PC-9 (cell line): Measurements from ENCODE around the gene ABCG4. TPM values are rescaled to one million over a fixed set of nuclear protein-coding genes. Genes with fewer than 3 reads are reported as not detected.

Experiments
- BruUV-seq: library from RNA; stranded (reverse); fragments of 400-500 nt; replicated peaks from 2 replicates; lab custom pipeline; 2021; lab: Mats Ljungman, UMichigan
- CTCF ChIA-PET: fragments of 300-600 bp; sonication (Branson Sonifier 250); formaldehyde crosslinking; loops from one replicate; lab custom pipeline; 2022; ENCODE audit warnings: antibody characterized with exemption; lab: Charles Lee
- POLR2A ChIA-PET: fragments of 300-600 bp; sonication (Branson Sonifier 250); formaldehyde crosslinking; loops from one replicate; lab custom pipeline; 2022; ENCODE audit warnings: antibody characterized with exemption; ENCODE audit not compliant: unreplicated experiment; lab: Charles Lee
- DNase-seq, 2 experiments: peaks; one replicate each; pipeline versions ENCODE4 v3.0.0 to v3.0.0-alpha.2; 2015 to 2022; ENCODE audit warnings: mixed read lengths in 1 of 2
- H2AFZ ChIP-seq: fragments of 200-600 bp; sonication (generic); 2 replicates; pipeline ENCODE4 v1.8.1; 2017; ENCODE audit warnings: antibody characterized with exemption
- H3F3A ChIP-seq: fragments of 200-600 bp; sonication (generic); 2 replicates; pipeline ENCODE4 v1.8.1; 2017; ENCODE audit warnings: antibody characterized with exemption, mild to moderate bottlenecking, low read depth; ENCODE audit not compliant: insufficient read depth
- H3K27ac ChIP-seq: fragments of 200-600 bp; sonication (generic); 2 replicates; pipeline ENCODE4 v1.6.1; 2016; ENCODE audit warnings: mixed run types
- H3K27me3 ChIP-seq: fragments of 200-600 bp; sonication (generic); 2 replicates; pipeline ENCODE4 v1.6.1; 2016; ENCODE audit warnings: low read depth, mixed run types; ENCODE audit not compliant: insufficient read depth
- H3K36me3 ChIP-seq: fragments of 200-600 bp; sonication (generic); 2 replicates; pipeline ENCODE4 v1.6.1; 2016; ENCODE audit warnings: low read depth, mixed run types
- H3K4me1 ChIP-seq: fragments of 200-600 bp; sonication (generic); replicated peaks from 2 replicates; pipeline ENCODE4 v1.6.1; 2016; ENCODE audit warnings: mixed run types; ENCODE audit not compliant: insufficient read depth
- H3K4me2 ChIP-seq: fragments of 200-600 bp; sonication (generic); 2 replicates; pipeline ENCODE4 v1.6.1; 2017; ENCODE audit warnings: mixed run types
- H3K4me3 ChIP-seq: fragments of 200-600 bp; sonication (generic); 2 replicates; pipeline ENCODE4 v1.6.1; 2016; ENCODE audit warnings: mixed run types
- H3K79me2 ChIP-seq: fragments of 200-600 bp; sonication (generic); 2 replicates; pipeline ENCODE4 v1.6.1; 2017; ENCODE audit warnings: low read depth, mixed run types
- H3K9me2 ChIP-seq: fragments of 200-600 bp; sonication (generic); 2 replicates; pipeline ENCODE4 v1.8.1; 2017; ENCODE audit warnings: mild to moderate bottlenecking; ENCODE audit not compliant: insufficient read depth
- H3K9me3 ChIP-seq: fragments of 200-600 bp; sonication (generic); 2 replicates; pipeline ENCODE4 v1.8.1; 2016; ENCODE audit warnings: low read depth; ENCODE audit not compliant: insufficient read depth
- H4K20me1 ChIP-seq: fragments of 200-600 bp; sonication (generic); 2 replicates; pipeline ENCODE4 v1.8.1; 2017; ENCODE audit not compliant: insufficient read depth
- CTCF ChIP-seq: fragments of 200-600 bp; sonication (generic); conservative IDR thresholded peaks from 2 replicates; pipeline ENCODE4 v1.6.1; 2017; ENCODE audit warnings: mixed run types, antibody characterized with exemption, mild to moderate bottlenecking, moderate library complexity
- EZH2 ChIP-seq: fragments of 200-600 bp; sonication (generic); IDR thresholded peaks from 2 replicates; pipeline ENCODE4 v1.8.0; 2017; ENCODE audit warnings: antibody characterized with exemption, low read depth
- intact Hi-C: fragments of 100-400 bp; cut with micrococcal nuclease; formaldehyde crosslinking; loops from one replicate; pipeline ENCODE4 v1.10.0; 2022; ENCODE audit not compliant: unreplicated experiment
- total RNA-seq: library from RNA; stranded (reverse); gene quantifications from 2 replicates; pipeline ENCODE4 v1.2.3, GENCODE V29; 2021

Gene ABCG4
- total RNA-seq, 1 experiment from 2014 or later: 0.11 TPM

GRCh38 chr11:119206511-119207414, 57.9 kb downstream of the ABCG4 start:
- H3K4me2 ChIP-seq: peak overlapping the region; percentile 91
- peaks cover 17% of the 10 kb centered on the region for H3F3A ChIP-seq
- no TSS peak for BruUV-seq
- H3K27me3 ChIP-seq: no peaks in the 10 kb centered on the region
- CTCF ChIA-PET: interaction anchor here (0.6 to 1.1 kb wide), 8 partner anchors 10 to 269 kb away, joined by 3 to 15 read pairs (median 9); no protein-coding TSS in a partner anchor
- POLR2A ChIA-PET: interaction anchor here (0.6 to 1.1 kb wide), 6 partner anchors 16 to 164 kb away, joined by 4 to 21 read pairs (median 6); no protein-coding TSS in a partner anchor
- peak overlapping the region; percentile 90 for H3K4me3 ChIP-seq
- peaks cover 26% of the 10 kb centered on the region for H3K4me1 ChIP-seq
- peak overlapping the region; percentile 96 for H2AFZ ChIP-seq
- peaks cover 54% of the 10 kb centered on the region for H3K79me2 ChIP-seq
- intact Hi-C loops: loop anchor here (5.0 kb wide), 3 partner anchors 76 to 266 kb away; partner anchors contain the start of gene MCAM
- no peaks in the 10 kb centered on the region for H3K9me2 ChIP-seq
- peak overlapping the region; percentile 57 for H3K27ac ChIP-seq
- TF ChIP-seq CTCF (0 out of 2 replicates have a peak, but pooled peaks have one; percentile 5), EZH2 (no peak)
- peaks cover 4% of the 10 kb centered on the region for H4K20me1 ChIP-seq
- H3K36me3 ChIP-seq: no peaks in the 10 kb centered on the region
- H3K9me3 ChIP-seq: no peaks in the 10 kb centered on the region
- DNase-seq: peak; percentile 10 to 46

GRCh38 chr11:119207415-119207960, 58.6 kb downstream of the ABCG4 start:
- peaks cover 60% of the 10 kb centered on the region for H3K79me2 ChIP-seq
- TF ChIP-seq CTCF (no peak), EZH2 (no peak)
- ChIA-PET POLR2A (interaction anchor here (0.6 kb wide), 2 partner anchors 100 to 164 kb away, joined by 5 to 21 read pairs; no protein-coding TSS in a partner anchor), CTCF (no interaction called here)
- BruUV-seq: no TSS peak
- H3K4me1 ChIP-seq: peaks cover 26% of the 10 kb centered on the region
- H2AFZ ChIP-seq: no peak overlapping the region
- H3K9me3 ChIP-seq: no peaks in the 10 kb centered on the region
- peak overlapping the region; percentile 21; the same call in 1 of the 2 replicates for H3K27ac ChIP-seq
- peaks cover 4% of the 10 kb centered on the region for H4K20me1 ChIP-seq
- peak overlapping the region; percentile 90 for H3K4me3 ChIP-seq
- no peaks in the 10 kb centered on the region for H3K36me3 ChIP-seq
- no peaks in the 10 kb centered on the region for H3K9me2 ChIP-seq
- H3F3A ChIP-seq: peaks cover 17% of the 10 kb centered on the region
- peak in 1 of 2 experiments; percentile 56 for DNase-seq
- H3K4me2 ChIP-seq: peak overlapping the region; percentile 91
- H3K27me3 ChIP-seq: no peaks in the 10 kb centered on the region
- intact Hi-C loops: loop anchor here (5.0 kb wide), 3 partner anchors 75 to 265 kb away; partner anchors contain the start of gene MCAM

- CTCF ChIA-PET: no interaction called here
- peaks cover 4% of the 10 kb centered on the region for H4K20me1 ChIP-seq
- H3K4me2 ChIP-seq: no peak overlapping the region
- H3K4me1 ChIP-seq: peaks cover 26% of the 10 kb centered on the region
- DNase-seq: no peak
- peaks cover 77% of the 10 kb centered on the region for H3K79me2 ChIP-seq
- no peak overlapping the region for H3K4me3 ChIP-seq
- H3F3A ChIP-seq: peaks cover 21% of the 10 kb centered on the region
- H2AFZ ChIP-seq: no peak overlapping the region
- POLR2A ChIA-PET: no interaction called here
- no peak for TF ChIP-seq CTCF
- no peak for TF ChIP-seq EZH2
- no peaks in the 10 kb centered on the region for H3K9me2 ChIP-seq
- H3K9me3 ChIP-seq: no peaks in the 10 kb centered on the region
- intact Hi-C loops: loop anchor here (5.0 kb wide), 3 partner anchors 73 to 263 kb away; partner anchors contain the start of gene MCAM
- H3K27ac ChIP-seq: no peak overlapping the region
- H3K27me3 ChIP-seq: no peaks in the 10 kb centered on the region
- H3K36me3 ChIP-seq: no peaks in the 10 kb centered on the region
- no TSS peak for BruUV-seq
These were observed 60.3 kb downstream of the ABCG4 start for GRCh38 chr11:119209186-119209585.
